Fibroblast of lung (primary cell): ENCODE data around the gene TOX3. TPM values are rescaled to one million over a fixed set of nuclear protein-coding genes. Genes with fewer than 3 reads are reported as not detected.

Experiments
- DNase-seq, 2 donors: peaks; one replicate each; pipeline versions ENCODE4 v3.0.0 to v3.0.0-alpha.2; 2010; ENCODE audit warnings: low read depth in 2 of 2
- H2AFZ ChIP-seq: 2 replicates; pipeline ENCODE4 v1.5.1; 2012; ENCODE audit warnings: low read length, control low read depth, inconsistent platforms
- H3K27ac ChIP-seq: 2 replicates; pipeline ENCODE4 v1.5.1; 2011; ENCODE audit warnings: low read length, control low read depth; ENCODE audit not compliant: insufficient read depth
- H3K27me3 ChIP-seq: 2 replicates; pipeline ENCODE4 v1.5.1; 2011; ENCODE audit warnings: mild to moderate bottlenecking, low read length; ENCODE audit not compliant: control insufficient read depth, insufficient read depth
- H3K36me3 ChIP-seq: 2 replicates; pipeline ENCODE4 v1.5.1; 2011; ENCODE audit warnings: low read length; ENCODE audit not compliant: control insufficient read depth, insufficient read depth
- H3K4me1 ChIP-seq: 2 replicates; pipeline ENCODE4 v1.5.1; 2011; ENCODE audit warnings: low read length; ENCODE audit not compliant: control insufficient read depth, insufficient read depth; ENCODE audit errors: extremely low read depth
- H3K4me2 ChIP-seq: 2 replicates; pipeline ENCODE4 v1.5.1; 2011; ENCODE audit warnings: low read length, control low read depth; ENCODE audit not compliant: insufficient read depth; ENCODE audit errors: extremely low read depth
- H3K4me3 ChIP-seq, 4 experiments: fragments of 200-600 bp in 1 of 4; sonication (generic) in 1 of 4; replicated peaks in 1 of 4; 2 replicates each; pipeline ENCODE4 v1.5.1; 2011 to 2016; ENCODE audit warnings: low read length in 4 of 4, low read depth in 3 of 4, mild to moderate bottlenecking in 3 of 4, control low read depth in 2 of 4, inconsistent platforms in 1 of 4, mixed read lengths in 1 of 4; ENCODE audit not compliant: insufficient read depth in 1 of 4; ENCODE audit errors: control extremely low read depth in 1 of 4
- H3K79me2 ChIP-seq: 2 replicates; pipeline ENCODE4 v1.5.1; 2012; ENCODE audit warnings: mild to moderate bottlenecking, low read length, inconsistent platforms; ENCODE audit not compliant: control insufficient read depth, insufficient read depth
- H3K9ac ChIP-seq: 2 replicates; pipeline ENCODE4 v1.5.1; 2011; ENCODE audit warnings: mild to moderate bottlenecking, low read length, control low read depth; ENCODE audit not compliant: insufficient read depth
- H3K9me3 ChIP-seq: 2 replicates; pipeline ENCODE4 v1.5.1; 2012; ENCODE audit warnings: low read depth, low read length; ENCODE audit not compliant: control insufficient read depth, insufficient read depth
- H4K20me1 ChIP-seq: 2 replicates; pipeline ENCODE4 v1.5.1; 2011; ENCODE audit warnings: low read length; ENCODE audit not compliant: control insufficient read depth, insufficient read depth; ENCODE audit errors: extremely low read depth
- EZH2 ChIP-seq: IDR thresholded peaks from 2 replicates; pipeline ENCODE4 v1.5.1; 2012; ENCODE audit warnings: low read length, control low read depth, mild to moderate bottlenecking; ENCODE audit errors: missing control alignments
- polyA plus RNA-seq, 2 donors: library from polyadenylated mRNA; depleted of rRNA in 1 of 2; stranded (reverse) in 1 of 2; unstranded in 1 of 2; fragments of >200 nt; gene quantifications; 2 replicates each; pipeline ENCODE4 v1.2.1, GENCODE V29; 2011 to 2012; ENCODE audit warnings: missing spikeins in 1 of 2
- total RNA-seq: library from RNA; depleted of rRNA; stranded (reverse); fragments of >200 nt; gene quantifications from 2 replicates; pipeline ENCODE4 v1.2.1, GENCODE V29; 2014
- TF ChIP-seq, protein P1 (sequence below), 2 donors: IDR thresholded peaks in 1 of 2; conservative IDR thresholded peaks in 1 of 2; 1 replicate in 1 of 2; 2 replicates in 1 of 2; pipeline ENCODE4 v1.5.1; 2011 to 2012; ENCODE audit warnings: low read length in 2 of 2, control low read depth in 1 of 2, inconsistent platforms in 1 of 2, low read depth in 1 of 2, mild to moderate bottlenecking in 1 of 2

The TOX3 gene
- total and polyA plus RNA-seq, 2 donors (not counting 1 experiment from before 2014, with no cell fraction given): not detected

DNA sequence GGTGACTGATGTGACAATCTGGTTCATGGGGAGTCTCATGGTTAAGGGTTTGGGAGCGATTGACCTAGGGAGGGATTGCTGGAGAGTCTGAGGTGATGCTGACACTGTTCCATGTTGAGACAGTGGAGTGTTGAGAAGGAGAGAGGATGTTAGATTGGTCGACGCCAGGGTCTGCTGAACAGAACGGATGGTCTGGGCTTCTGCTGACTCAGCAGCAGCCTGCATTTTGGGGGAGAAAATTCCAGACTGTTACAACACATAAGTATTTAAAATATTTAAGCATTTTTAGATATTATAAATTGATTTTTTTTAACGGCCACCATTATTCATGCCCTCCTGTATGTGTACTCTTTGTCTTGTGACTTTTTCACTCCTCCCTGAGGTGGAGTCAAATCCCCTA lies 107.2 kb downstream of the TOX3 start:
- no peaks in the 10 kb centered on the region for H3K36me3 ChIP-seq
- no peaks in the 10 kb centered on the region for H4K20me1 ChIP-seq
- H3K79me2 ChIP-seq: no peaks in the 10 kb centered on the region
- H3K4me2 ChIP-seq: no peak overlapping the region
- H3K27ac ChIP-seq: no peak overlapping the region
- no peaks in the 10 kb centered on the region for H3K9me3 ChIP-seq
- no peaks in the 10 kb centered on the region for H3K27me3 ChIP-seq
- H3K4me1 ChIP-seq: no peaks in the 10 kb centered on the region
- H3K4me3 ChIP-seq: no peak overlapping the region
- no peak overlapping the region for H2AFZ ChIP-seq
- DNase-seq: no peak
- no peak overlapping the region for H3K9ac ChIP-seq
- TF ChIP-seq EZH2: no peak
- TF ChIP-seq, protein P1, sequence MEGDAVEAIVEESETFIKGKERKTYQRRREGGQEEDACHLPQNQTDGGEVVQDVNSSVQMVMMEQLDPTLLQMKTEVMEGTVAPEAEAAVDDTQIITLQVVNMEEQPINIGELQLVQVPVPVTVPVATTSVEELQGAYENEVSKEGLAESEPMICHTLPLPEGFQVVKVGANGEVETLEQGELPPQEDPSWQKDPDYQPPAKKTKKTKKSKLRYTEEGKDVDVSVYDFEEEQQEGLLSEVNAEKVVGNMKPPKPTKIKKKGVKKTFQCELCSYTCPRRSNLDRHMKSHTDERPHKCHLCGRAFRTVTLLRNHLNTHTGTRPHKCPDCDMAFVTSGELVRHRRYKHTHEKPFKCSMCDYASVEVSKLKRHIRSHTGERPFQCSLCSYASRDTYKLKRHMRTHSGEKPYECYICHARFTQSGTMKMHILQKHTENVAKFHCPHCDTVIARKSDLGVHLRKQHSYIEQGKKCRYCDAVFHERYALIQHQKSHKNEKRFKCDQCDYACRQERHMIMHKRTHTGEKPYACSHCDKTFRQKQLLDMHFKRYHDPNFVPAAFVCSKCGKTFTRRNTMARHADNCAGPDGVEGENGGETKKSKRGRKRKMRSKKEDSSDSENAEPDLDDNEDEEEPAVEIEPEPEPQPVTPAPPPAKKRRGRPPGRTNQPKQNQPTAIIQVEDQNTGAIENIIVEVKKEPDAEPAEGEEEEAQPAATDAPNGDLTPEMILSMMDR (conservative IDR thresholded peaks at IDR 0.05 in 1 of 2, IDR thresholded peaks at IDR 0.05 in 1 of 2; ENCODE audit: low read depth in 1 of 2, low read length in 2 of 2): no peak

DNA sequence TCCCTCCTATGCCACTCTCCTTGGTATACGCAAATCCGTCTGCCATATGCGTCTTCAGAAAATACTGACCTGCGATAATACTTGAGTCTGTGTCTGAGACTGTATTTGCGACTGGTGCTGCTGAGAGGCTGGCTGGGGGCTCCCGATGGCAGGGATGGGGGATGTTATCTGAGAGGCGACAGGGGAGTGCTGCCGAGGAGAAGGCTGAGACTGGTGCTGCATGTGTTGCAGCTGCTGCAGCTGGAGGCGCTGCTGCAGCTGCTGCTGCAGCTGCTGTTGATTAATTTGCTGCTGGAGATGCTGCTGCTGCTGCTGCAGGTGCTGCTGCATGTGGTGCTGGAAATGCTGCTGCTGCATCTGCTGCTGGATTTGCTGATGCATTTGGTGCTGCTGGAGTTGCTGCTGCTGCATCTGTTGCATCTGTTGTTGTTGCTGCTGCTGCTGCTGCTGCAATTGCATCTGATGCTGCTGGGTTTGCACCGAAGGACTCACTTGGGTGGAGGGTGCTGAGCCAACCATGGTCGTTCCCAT lies 107.7 kb downstream of the TOX3 start:
- Histone ChIP-seq H3K4me3 (no peak overlapping the region), H3K9me3 (no peaks in the 10 kb centered on the region), H3K79me2 (no peaks in the 10 kb centered on the region), H3K9ac (no peak overlapping the region), H3K4me1 (no peaks in the 10 kb centered on the region), H3K4me2 (no peak overlapping the region), H3K27ac (no peak overlapping the region), H2AFZ (no peak overlapping the region), H3K36me3 (no peaks in the 10 kb centered on the region), H4K20me1 (no peaks in the 10 kb centered on the region), H3K27me3 (no peaks in the 10 kb centered on the region)
- DNase-seq: no peak
- TF ChIP-seq EZH2: no peak
- TF ChIP-seq, protein P1 (conservative IDR thresholded peaks at IDR 0.05 in 1 of 2, IDR thresholded peaks at IDR 0.05 in 1 of 2; ENCODE audit: low read depth in 1 of 2, low read length in 2 of 2): no peak

DNA sequence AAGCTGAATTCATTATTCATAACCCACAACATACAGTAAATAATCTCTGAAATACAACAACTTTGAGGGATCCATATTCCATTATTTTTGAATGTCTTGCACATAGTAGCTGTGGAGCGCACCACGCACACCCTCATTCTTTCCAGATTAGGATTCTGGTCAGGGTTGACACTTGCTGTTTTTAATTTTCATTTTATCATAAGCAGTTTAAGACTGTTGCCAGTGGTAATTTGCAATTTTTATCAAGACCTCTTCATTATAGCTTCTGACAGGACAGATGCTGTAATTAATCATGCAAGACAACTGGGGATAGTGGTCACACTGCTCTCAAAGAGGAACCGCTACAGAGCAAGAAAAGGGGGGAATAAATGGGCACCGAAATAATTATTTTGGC lies 109.7 kb downstream of the TOX3 start:
- no peak for TF ChIP-seq EZH2
- TF ChIP-seq, protein P1 (conservative IDR thresholded peaks at IDR 0.05 in 1 of 2, IDR thresholded peaks at IDR 0.05 in 1 of 2; ENCODE audit: low read depth in 1 of 2, low read length in 2 of 2): no peak
- Histone ChIP-seq H3K9ac (no peak overlapping the region), H3K4me2 (no peak overlapping the region), H3K27me3 (no peaks in the 10 kb centered on the region), H3K4me1 (no peaks in the 10 kb centered on the region), H3K36me3 (no peaks in the 10 kb centered on the region), H3K4me3 (no peak overlapping the region), H3K9me3 (no peaks in the 10 kb centered on the region), H4K20me1 (no peaks in the 10 kb centered on the region), H3K27ac (no peak overlapping the region), H2AFZ (no peak overlapping the region), H3K79me2 (no peaks in the 10 kb centered on the region)
- no peak for DNase-seq
